OCI-LY7 (cell line): Measurements from ENCODE around the gene DUSP15. TPM values are rescaled to one million over a fixed set of nuclear protein-coding genes. Genes with fewer than 3 reads are reported as not detected.

Experiments
- BruUV-seq: library from RNA; stranded (reverse); fragments of 400-500 nt; replicated peaks from 2 replicates; lab custom pipeline; 2021; lab: Mats Ljungman, UMichigan
- CTCF ChIA-PET: fragments of 300-600 bp; sonication (Branson Sonifier 250); formaldehyde crosslinking; loops from one replicate; lab custom pipeline; 2022; ENCODE audit warnings: antibody characterized with exemption; ENCODE audit not compliant: unreplicated experiment; lab: Charles Lee
- POLR2A ChIA-PET: fragments of 300-600 bp; sonication (Branson Sonifier 250); formaldehyde crosslinking; loops from one replicate; lab custom pipeline; 2022; ENCODE audit warnings: antibody characterized with exemption; lab: Charles Lee
- DNase-seq: peaks from one replicate; pipeline ENCODE4 v3.0.0-alpha.2; 2015; ENCODE audit warnings: low spot score
- H2AFZ ChIP-seq: fragments of 200-600 bp; sonication (generic), shearing (Covaris generic); 2 replicates; pipeline ENCODE4 v1.6.1; 2014; ENCODE audit warnings: mild to moderate bottlenecking, antibody characterized with exemption, low read length, moderate library complexity
- H3K27ac ChIP-seq: fragments of 200-600 bp; sonication (generic); 2 replicates; pipeline ENCODE4 v1.5.1; 2014; ENCODE audit warnings: mixed run types, low read depth, mild to moderate bottlenecking, moderate library complexity, low read length, inconsistent platforms; ENCODE audit not compliant: poor library complexity, severe bottlenecking
- H3K36me3 ChIP-seq: fragments of 200-600 bp; sonication (generic); 2 replicates; pipeline ENCODE4 v1.6.1; 2014; ENCODE audit warnings: mild to moderate bottlenecking, antibody characterized with exemption, low read length, moderate library complexity, mixed read lengths; ENCODE audit not compliant: insufficient read depth
- H3K4me1 ChIP-seq: fragments of 200-600 bp; sonication (generic); 2 replicates; pipeline ENCODE4 v1.5.1; 2014; ENCODE audit warnings: mild to moderate bottlenecking, low read length; ENCODE audit not compliant: insufficient read depth, poor library complexity, severe bottlenecking
- H3K4me2 ChIP-seq: fragments of 200-600 bp; sonication (generic); 2 replicates; pipeline ENCODE4 v1.6.1; 2014; ENCODE audit warnings: mild to moderate bottlenecking, low read length
- H3K4me3 ChIP-seq: fragments of 200-600 bp; sonication (generic); 2 replicates; pipeline ENCODE4 v1.5.1; 2014; ENCODE audit warnings: mild to moderate bottlenecking, low read depth, low read length; ENCODE audit not compliant: poor library complexity, severe bottlenecking
- H3K79me2 ChIP-seq: fragments of 200-600 bp; sonication (generic); 2 replicates; pipeline ENCODE4 v1.6.1; 2016; ENCODE audit warnings: low read depth, mild to moderate bottlenecking, low read length, moderate library complexity, mixed read lengths; ENCODE audit not compliant: insufficient read depth
- H3K9me2 ChIP-seq: fragments of 200-600 bp; sonication (generic); 2 replicates; pipeline ENCODE4 v1.6.1; 2016; ENCODE audit warnings: mild to moderate bottlenecking, low read length, mixed read lengths; ENCODE audit not compliant: insufficient read depth
- H3K9me3 ChIP-seq: fragments of 200-600 bp; sonication (generic); 2 replicates; pipeline ENCODE4 v1.6.1; 2014; ENCODE audit warnings: mild to moderate bottlenecking, mixed run types, low read length, mixed read lengths
- H4K20me1 ChIP-seq: fragments of 200-600 bp; sonication (generic); 2 replicates; pipeline ENCODE4 v1.6.1; 2014; ENCODE audit warnings: mild to moderate bottlenecking, antibody characterized with exemption, low read length, moderate library complexity, mixed read lengths; ENCODE audit not compliant: insufficient read depth
- EZH2phosphoT487 ChIP-seq: fragments of 200-600 bp; sonication (generic); IDR thresholded peaks from 2 replicates; pipeline ENCODE4 v1.6.1; 2018; ENCODE audit warnings: low read depth, borderline replicate concordance, mild to moderate bottlenecking, mixed run types, antibody characterized with exemption, low read length, moderate library complexity, mixed read lengths
- intact Hi-C: fragments of 100-400 bp; cut with micrococcal nuclease; formaldehyde crosslinking; loops from one replicate; pipeline ENCODE4 v1.10.0; 2022; ENCODE audit not compliant: unreplicated experiment
- total RNA-seq, 2 experiments: library from RNA; depleted of rRNA in 1 of 2; stranded (reverse); fragments of >200 nt in 1 of 2; shearing (Covaris generic) in 1 of 2; gene quantifications; 2 replicates each; pipeline ENCODE4 v1.2.3, GENCODE V29; 2014 to 2022
- TF ChIP-seq, protein P1 (sequence below): fragments of 200-600 bp; sonication (generic); conservative IDR thresholded peaks from 2 replicates; pipeline ENCODE4 v1.5.1; 2014; ENCODE audit warnings: mild to moderate bottlenecking, antibody characterized with exemption, low read length, moderate library complexity, mixed read lengths

Gene DUSP15
- total RNA-seq, 2 experiments from 2014 or later = 0.19 to 0.61 TPM

DNA sequence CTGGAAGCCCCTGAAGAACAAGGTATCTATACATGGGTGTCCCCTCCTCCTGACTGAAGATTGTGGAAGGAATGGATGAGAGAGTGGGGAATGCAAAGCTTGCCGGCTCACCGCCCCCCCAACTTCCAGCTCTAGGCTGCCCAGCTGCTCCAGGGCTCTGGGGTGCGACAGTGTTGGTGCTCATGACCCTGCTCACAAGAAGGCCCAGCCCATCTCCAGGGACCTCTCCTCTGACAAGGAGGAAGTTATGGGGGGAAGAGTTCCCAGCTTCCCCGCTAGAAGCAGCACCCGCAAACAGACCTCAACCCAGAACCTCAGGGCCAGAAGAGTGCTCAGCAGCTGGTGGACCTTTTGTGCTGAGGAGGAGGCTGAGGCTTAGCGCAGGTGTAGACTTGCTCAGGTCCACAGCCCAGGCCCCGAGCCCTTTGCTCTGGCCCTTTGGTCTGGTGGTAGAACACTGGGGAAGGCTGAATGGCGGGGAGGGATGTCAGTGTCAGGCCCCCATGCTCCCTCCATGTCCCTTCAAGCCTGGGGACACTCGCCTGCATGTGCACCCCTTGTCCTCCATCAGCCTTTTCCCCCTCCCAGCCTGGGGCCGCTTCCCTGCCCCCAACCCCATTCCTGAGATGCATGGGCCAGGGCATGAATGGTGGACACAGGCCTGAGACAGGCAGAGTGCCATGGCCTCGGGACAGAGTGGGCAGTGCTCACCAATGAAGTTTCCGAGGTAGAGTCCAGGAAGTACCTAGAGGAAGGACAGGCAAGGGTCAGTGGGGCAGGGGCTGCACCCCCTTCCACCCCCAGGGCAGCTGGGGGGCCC, 1.3 kb downstream of the DUSP15 start:
- Histone ChIP-seq H3K4me2 (no peak overlapping the region), H3K36me3 (no peaks in the 10 kb centered on the region), H3K27ac (no peak overlapping the region), H3K4me3 (no peak overlapping the region), H3K4me1 (no peaks in the 10 kb centered on the region), H3K9me2 (no peaks in the 10 kb centered on the region), H4K20me1 (no peaks in the 10 kb centered on the region), H2AFZ (no peak overlapping the region), H3K9me3 (no peaks in the 10 kb centered on the region), H3K79me2 (no peaks in the 10 kb centered on the region)
- POLR2A ChIA-PET = interaction anchor here (0.7 kb wide), 1 partner anchor 173 kb away, joined by 5 read pairs; no protein-coding TSS in a partner anchor
- BruUV-seq = no TSS peak
- TF ChIP-seq, protein P1, sequence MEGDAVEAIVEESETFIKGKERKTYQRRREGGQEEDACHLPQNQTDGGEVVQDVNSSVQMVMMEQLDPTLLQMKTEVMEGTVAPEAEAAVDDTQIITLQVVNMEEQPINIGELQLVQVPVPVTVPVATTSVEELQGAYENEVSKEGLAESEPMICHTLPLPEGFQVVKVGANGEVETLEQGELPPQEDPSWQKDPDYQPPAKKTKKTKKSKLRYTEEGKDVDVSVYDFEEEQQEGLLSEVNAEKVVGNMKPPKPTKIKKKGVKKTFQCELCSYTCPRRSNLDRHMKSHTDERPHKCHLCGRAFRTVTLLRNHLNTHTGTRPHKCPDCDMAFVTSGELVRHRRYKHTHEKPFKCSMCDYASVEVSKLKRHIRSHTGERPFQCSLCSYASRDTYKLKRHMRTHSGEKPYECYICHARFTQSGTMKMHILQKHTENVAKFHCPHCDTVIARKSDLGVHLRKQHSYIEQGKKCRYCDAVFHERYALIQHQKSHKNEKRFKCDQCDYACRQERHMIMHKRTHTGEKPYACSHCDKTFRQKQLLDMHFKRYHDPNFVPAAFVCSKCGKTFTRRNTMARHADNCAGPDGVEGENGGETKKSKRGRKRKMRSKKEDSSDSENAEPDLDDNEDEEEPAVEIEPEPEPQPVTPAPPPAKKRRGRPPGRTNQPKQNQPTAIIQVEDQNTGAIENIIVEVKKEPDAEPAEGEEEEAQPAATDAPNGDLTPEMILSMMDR = no peak
- TF ChIP-seq EZH2phosphoT487 = no peak
- intact Hi-C loops = no loop called here
- CTCF ChIA-PET = no interaction called here
- DNase-seq = no peak

DNA sequence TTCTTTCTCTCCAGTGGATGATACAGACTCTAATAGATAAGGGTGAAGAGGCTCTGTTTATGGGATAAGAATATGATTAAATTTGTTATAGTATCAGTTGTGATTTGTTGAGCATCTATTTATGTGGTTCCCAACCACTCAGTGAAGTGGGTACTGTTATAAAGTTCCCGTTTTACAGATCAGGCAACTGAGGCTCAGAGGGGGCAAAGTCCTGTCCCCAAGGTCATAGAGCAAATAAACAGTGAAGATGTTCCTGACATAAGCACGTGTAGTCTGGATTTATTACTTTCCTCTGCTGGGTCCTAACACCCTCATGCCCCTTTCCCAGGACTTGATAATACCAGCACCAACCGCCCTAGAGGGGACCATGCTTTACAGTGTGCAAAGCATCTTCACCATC, 4.1 kb downstream of the DUSP15 start:
- Histone ChIP-seq H3K79me2 (no peaks in the 10 kb centered on the region), H4K20me1 (no peaks in the 10 kb centered on the region), H3K4me1 (peaks cover 2% of the 10 kb centered on the region), H3K9me2 (no peaks in the 10 kb centered on the region), H2AFZ (no peak overlapping the region), H3K36me3 (no peaks in the 10 kb centered on the region), H3K9me3 (no peaks in the 10 kb centered on the region), H3K27ac (no peak overlapping the region), H3K4me2 (no peak overlapping the region), H3K4me3 (no peak overlapping the region)
- intact Hi-C loops = no loop called here
- CTCF ChIA-PET = no interaction called here
- TF ChIP-seq, protein P1 = no peak
- no peak for TF ChIP-seq EZH2phosphoT487
- DNase-seq = no peak
- POLR2A ChIA-PET = no interaction called here
- BruUV-seq = no TSS peak
